K562 (cell line): ENCODE measurements around the gene KL.

Source experiments
- ATF1 ChIP-seq, 2 experiments: fragments of 450-650 bp in 1 of 2; IDR thresholded peaks; 2 replicates each; pipeline ENCODE4 v1.6.1; 2016; ENCODE audit warnings: missing compliant biosample characterization in 1 of 2, missing genetic modification characterization in 1 of 2
- CTCF ChIP-seq, 3 experiments: IDR thresholded peaks in 2 of 3; conservative IDR thresholded peaks in 1 of 3; 2 replicates each; pipeline ENCODE4 v1.5.1; 2011 to 2012; ENCODE audit warnings: low read length in 3 of 3, mild to moderate bottlenecking in 3 of 3, control low read depth in 2 of 3, improper control_type of control experiment in 1 of 3, inconsistent platforms in 1 of 3, low read depth in 1 of 3, mixed read lengths in 1 of 3, moderate library complexity in 1 of 3; ENCODE audit not compliant: insufficient read depth in 2 of 3
- E2F1 ChIP-seq: sonication (generic); formaldehyde crosslinking; IDR thresholded peaks from 2 replicates; pipeline ENCODE4 v1.8.1; 2023; ENCODE audit warnings: mild to moderate bottlenecking, missing genetic modification reagents, moderate library complexity
- TARDBP ChIP-seq: fragments of 450-650 bp; IDR thresholded peaks from 2 replicates; pipeline ENCODE4 v1.6.1; 2016
- XRCC5 ChIP-seq: fragments of 200-400 bp; formaldehyde crosslinking; IDR thresholded peaks from 2 replicates; pipeline ENCODE4 v1.6.1; 2017; ENCODE audit warnings: low read depth, mild to moderate bottlenecking, low read length
- ZBED1 ChIP-seq: IDR thresholded peaks from 2 replicates; pipeline ENCODE4 v1.6.1; 2014

- TF ChIP-seq CTCF (IDR thresholded peaks at IDR 0.05 in 2 of 3, conservative IDR thresholded peaks at IDR 0.05 in 1 of 3; ENCODE audit: insufficient read depth in 2 of 3, low read depth in 1 of 3, low read length in 3 of 3) (no peak), E2F1 (no peak), ZBED1 (no peak), TARDBP (no peak), XRCC5 (no peak), ATF1 (CRISPR knock-in tag; IDR thresholded peaks at IDR 0.05) (no peak), ATF1 (tag; IDR thresholded peaks at IDR 0.05) (no peak)
Observed at GRCh38 chr13:33016414-33017322, at the start of gene KL.
